ENCODE data around the gene ZNF184.

The ZNF184 gene

DNA sequence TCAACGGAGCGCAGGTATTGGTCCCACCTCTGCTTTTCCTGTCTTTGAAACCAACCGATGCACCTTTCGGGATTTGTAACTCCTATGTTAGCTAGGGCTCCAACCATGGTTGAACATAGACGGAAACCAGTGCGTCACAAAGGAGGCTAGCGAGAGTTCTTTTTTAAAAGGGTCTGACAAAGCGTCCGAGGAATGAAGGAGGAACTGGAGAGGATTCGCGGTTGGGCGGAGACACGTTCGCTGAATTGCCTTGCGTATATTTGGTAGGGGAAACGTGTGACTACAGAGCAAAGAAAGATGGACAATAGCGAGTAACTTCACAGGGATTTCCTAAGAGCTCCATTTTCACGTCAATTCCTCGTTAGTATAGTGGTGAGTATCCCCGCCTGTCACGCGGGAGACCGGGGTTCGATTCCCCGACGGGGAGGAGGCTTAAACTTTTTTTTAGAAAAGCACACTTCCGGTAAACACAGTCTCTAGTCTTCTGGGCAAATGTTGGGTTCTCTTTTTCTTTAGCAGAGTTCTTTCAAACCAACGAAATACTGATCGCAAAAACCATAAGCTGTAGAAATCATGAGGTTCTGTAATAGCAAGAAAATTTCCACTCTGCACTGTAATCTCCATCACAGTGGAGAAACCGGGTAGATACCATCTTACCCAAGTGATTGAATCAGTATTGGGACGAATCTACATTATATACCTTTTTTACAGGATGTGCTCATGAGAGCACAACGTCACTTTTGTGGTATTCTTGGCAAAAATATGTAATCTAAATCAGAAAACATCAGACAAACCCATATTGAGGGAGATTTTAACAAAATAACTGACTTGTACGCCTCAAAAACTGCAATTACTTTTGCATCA lies 6.6 kb upstream of the ZNF184 start:
- peak; percentile 85 for DNase-seq (ENCODE audit: low spot score)

DNA sequence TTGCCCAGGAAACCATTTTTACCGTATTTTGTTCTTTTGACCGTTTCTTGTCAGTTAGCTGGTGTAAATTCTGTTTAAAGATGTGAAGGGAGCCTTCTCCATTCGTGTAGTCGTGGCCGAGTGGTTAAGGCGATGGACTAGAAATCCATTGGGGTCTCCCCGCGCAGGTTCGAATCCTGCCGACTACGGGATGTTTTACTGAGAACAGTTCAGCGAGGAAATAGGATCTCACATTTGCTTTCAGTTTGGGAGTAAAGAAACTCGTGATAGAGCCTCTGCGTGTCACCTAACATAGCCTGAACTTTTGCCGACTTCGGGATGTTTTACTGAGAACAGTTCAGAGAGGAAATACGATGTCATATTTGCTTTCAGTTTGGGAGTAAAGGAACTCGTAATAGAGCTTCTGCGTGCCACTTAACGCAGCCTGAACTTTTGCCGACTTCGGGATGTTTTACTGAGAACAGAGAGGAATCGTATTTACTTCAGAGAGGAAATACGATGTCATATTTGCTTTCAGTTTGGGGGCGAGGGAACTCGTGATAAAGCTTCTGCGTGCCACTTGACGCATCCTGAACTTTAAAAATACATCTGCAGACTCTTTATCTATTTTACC lies 5.9 kb upstream of the ZNF184 start:
- DNase-seq (ENCODE audit: low spot score) = peak; percentile 75

DNA sequence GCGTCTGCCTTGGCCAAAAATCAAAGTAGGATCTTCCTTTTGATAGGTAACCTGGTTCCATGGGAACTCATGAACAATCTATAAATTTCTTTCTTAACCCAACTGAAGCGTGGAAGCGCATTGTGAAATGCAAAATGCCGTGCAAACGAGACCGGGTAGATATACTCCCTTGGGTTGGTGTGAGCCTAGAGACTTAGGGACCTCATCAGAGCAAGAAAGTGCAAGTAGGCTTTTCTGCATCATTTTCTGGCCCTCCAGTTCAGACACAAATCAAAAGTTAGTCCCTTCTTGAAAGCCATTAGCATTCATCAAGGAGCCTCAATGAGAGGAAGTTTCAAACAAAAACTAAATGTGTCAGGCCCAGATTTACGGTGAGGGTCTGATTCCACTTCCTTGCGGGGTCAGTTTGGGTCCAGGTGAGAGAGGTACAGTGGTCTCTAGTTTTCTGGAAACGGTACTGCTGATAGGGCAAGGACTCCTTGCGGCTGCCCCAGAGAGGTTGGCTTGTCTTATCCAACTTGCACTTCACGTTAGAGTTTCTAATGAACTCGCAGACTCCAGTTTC lies 5.3 kb upstream of the ZNF184 start:
- DNase-seq (ENCODE audit: low spot score) = peak; percentile 7

DNA sequence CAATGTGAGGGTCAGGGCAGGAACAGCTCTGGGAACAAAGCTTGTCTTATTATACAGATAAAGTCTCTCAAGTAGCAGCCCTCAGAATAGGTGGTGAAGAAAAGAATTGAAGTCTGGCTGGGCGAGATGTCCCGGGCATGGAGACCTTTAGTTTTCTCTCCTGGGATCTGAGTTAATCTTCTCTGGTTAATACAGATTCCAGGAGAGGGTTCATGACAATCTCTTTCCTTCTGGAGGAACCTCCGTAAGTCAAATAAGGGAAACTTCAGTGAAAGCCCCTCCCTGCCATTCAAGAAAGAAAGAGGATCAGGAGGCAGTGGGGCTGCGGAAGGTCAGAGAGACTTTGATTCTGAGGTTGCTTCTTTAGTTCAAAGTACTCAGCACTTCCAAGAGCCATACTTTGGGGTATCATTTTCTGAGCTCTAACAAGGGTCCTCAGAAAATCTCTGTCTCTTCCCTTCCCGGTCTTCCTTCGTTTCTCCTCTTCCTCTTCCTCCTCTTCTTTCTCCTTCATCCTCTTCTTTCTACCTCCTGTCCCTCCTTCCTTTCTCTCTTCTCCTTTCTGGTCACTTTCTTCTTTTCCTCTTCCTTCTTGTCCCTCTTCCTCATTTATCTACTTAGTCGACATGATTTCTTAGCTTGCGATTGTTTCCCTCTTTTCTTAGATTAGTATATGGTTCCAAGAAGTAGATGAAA lies 4.6 kb upstream of the ZNF184 start:
- no peak for DNase-seq (ENCODE audit: low spot score)

DNA sequence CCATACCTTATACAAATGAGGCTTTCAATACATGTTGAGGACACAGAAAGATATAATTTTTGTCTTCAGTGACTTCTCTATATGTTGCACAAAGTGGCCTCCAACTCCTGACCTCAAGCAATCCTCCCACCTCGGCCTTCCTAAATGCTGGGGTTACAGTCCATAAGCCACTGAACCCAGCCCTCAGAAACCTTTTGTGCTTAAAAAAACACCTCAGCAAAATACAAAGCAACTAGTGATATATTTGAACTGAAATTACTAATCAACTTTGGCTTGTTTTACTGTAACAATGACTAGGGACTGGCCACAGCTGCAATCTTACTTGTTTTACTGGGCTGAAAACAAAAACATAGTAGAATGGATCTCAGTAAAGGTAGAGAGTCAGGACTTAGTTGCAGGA lies 3.2 kb upstream of the ZNF184 start:
- DNase-seq (ENCODE audit: low spot score) = no peak

DNA sequence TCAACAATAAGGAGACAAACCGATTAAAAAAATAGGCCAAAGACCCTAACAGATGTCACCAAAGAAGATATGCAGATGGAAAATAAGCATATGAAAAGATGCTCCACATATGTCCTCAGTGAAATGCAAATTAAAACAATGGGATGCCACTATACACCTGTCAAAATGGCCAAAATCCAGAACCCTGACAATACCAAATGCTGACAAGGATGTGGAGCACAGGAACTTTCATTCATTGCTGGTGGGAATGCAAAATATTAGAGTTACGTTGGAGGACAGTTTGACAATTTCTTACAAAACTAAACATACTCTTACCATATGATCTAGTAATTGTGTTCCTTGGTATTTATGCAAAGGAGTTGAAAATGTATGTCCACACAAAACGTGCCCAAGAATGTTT lies 1.8 kb upstream of the ZNF184 start:
- DNase-seq (ENCODE audit: low spot score) = no peak

DNA sequence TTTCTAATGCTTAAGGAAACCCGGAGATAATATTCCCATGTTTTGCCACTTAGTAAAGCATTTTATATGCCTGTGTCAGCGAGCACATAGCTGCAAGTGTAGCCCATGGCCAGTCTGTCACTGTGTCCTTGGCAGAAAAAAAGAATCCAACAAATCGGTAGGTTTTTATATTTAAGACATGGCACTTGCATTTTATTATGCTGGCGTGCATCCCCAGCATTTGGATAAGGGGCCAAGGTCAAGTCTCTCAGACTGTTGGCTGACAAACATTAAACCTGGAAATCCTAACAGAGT lies 1.2 kb upstream of the ZNF184 start:
- DNase-seq (ENCODE audit: low spot score) = no peak

DNA sequence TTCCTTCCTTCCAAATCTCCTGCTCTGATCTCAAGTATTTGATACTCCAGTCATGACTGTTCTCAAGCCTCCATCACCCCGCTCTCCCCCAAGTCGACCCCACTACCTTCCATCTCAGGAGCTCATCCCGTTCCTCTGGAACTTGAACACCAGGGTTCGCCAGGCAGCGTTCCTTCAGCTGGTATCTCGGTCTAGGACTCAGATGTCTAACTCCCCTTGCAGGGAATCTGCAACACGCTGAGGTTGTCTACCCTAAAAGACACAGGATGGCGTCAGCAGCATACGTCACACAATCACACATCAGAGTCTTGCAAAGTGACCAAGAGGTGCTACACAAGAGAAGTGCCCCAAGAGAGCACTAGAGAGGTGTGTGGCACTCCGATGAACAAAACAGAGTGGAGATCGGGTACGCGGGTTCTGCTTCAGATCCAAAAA lies 706 bp downstream of the ZNF184 start:
- peak; percentile 48 for DNase-seq (ENCODE audit: low spot score)

DNA sequence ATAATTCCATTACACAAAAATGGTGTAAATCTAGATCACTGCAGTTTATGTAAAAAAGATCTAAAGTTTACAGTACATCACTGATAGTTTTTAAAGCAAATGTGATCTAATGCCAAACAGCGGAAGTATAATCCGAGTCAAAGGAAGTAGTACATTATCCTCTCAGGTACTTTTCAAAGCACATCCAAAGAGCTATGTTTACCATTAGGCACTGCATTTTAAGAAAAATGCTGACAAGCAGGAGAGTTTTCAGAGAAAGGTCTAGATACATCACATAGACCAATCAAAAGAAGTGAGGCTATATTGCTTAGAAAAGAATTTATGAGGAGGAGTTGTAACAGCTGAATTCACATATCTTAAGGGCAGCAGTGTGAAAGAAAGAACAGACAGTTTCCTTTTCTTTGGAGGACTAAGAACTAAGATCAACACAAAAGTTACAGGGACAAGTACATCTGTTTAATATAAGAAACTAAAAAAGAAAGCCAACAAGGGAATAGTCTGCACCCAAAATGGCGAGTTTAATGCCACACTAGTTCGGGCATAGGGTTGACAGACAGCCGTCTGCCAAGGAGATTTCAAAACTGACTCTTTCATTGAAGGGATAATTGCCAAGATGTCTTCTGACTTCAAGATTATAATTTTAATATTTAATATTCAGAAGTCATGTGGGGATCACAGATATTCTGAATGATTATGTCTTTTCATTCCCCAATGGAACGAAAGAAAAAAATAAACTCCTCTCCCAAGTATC lies 1.4 kb downstream of the ZNF184 start:
- DNase-seq (ENCODE audit: low spot score) = no peak

DNA sequence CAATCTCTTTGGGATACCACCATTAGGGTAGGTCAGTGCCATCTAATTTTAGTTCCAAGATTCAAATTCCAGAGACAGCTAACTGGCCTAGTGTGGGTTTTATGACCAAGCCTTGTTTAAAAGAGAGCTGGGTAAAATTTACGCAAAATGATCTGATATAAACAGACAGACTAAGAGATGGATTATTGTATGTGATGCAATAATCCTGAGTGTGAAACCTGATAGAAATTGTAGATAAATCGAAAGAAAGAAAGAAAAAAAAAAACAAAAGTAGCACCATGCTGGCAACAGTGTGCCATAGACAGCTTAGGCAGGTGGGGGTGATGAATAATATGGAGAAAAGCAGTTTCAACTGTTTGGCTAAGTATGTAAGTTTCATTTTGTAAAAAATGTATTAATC lies 2.9 kb downstream of the ZNF184 start:
- no peak for DNase-seq (ENCODE audit: low spot score)

DNA sequence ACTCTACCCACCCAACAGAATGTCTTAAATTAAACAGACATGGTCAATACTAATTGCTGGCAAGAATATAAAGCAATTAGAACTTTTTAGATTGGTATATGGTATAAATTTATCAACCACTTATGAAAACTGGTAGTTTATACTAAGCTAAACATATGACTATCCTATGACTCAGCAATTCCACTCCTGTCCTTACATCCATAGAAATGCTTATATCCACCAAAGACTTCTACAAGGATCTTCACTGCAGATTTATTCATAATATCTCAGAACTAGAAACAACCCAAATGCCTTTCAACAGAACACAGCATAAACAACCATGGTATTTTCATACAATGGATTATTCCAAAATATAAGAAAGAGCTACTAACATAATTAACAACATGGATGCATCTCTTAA lies 4.6 kb downstream of the ZNF184 start:
- no peak for DNase-seq (ENCODE audit: low spot score)

DNA sequence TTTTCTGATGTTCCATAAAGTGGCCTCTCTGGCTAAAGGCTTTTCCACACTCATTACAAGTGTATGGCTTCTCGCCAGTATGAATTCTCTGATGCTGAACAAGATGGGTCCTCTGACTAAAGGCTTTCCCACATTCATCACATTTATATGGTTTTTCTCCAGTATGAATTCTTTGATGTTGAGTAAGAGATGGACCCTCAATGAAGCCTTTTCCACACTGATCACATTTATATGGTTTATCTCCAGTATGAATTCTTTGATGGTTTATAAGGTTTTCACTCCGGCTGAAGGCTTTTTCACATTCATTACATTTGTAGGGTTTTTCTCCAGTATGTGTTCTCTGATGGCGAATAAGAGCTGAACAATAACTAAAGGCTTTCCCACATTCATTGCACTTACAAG lies 20.4 kb downstream of the ZNF184 start:
- no peak for DNase-seq (ENCODE audit: low spot score)

DNA sequence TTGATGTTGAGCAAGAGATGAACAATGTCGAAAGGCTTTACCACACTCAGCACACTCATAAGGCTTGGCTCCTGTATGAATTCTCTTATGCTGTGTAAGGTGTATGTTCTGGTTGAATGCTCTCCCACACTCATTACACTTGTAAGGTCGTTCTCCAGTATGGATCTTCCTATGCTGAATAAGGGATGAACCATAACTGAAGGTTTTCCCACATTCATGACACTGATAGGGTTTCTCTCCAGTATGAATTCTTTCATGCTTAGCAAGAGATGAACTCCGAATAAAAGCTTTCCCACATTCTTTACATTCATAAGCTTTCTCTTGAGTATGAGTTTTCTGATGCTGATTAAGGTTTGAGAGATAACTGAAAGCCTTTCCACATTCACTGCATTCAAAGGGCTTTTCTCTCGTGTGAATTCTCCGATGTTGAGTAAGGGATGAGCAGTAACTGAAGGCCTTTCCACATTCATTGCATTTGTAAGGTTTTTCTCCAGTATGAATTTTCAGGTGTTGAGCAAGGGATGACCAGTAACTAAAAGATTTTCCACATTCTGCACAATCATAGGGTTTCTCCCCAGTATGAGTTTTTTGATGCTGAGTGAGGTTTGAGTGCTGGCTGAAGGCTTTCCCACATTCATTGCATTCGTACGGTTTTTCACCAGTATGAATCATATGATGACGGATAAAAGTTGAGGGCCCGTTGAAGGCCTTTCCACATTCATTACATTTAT lies 21.1 kb downstream of the ZNF184 start:
- DNase-seq (ENCODE audit: low spot score) = no peak

DNA sequence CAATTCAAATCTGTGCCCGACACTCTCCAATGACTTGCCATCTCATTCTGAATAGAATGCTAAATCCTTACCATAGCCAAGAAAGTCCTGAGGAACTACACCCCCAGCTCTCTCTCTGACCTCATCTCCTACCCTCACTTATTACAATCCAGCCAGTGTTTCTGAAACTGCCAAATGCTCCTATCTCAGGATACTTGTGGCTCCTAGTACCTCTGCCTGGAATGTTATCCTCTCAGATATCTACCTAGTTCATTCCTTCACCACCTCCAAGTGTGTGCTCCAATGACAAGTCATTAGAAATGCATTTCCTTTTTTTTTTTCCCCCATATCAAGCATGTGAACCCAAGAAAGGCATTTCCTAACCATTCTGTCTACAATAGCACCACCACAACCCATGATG lies 24.4 kb downstream of the ZNF184 start:
- no peak for DNase-seq (ENCODE audit: low spot score)

DNA sequence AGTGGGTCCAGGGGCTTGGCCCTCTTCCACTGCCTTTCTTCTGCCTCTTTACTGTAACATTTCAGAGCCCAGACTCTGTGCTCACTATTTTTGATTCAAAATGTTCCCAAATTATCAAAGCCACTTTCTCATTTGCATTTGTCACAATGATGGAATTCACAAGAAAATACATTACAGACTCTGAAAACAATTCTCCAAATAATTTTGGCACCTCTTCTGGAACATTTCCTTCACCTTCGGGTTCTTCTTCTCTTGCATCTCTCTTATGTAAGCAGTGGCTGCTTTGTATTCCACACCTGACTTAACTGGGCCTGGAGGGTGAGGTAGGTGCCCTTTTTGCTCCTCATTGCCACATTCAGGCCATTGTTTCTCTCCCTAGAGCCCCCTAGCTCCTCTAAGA lies 30.0 kb downstream of the ZNF184 start:
- no peak for DNase-seq (ENCODE audit: low spot score)

DNA sequence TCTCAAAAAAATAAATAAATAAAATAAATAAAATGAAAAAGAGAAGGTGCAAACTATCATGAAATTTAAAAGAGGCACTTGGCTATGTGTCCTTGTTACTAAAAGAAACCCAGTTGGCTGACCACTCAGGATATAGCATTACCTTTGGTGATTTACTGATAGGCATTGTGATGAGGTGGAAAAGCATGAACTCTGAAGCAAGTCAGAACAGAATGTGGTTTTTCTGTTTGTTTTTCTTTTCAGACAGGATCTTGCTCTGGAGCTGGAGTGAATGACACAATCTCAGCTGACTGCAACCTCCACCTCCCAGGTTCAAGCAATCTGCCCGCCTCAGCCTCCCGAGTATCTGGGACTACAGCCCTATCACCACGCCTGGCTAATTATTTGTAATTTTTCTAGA lies 31.9 kb downstream of the ZNF184 start:
- no peak for DNase-seq (ENCODE audit: low spot score)

DNA sequence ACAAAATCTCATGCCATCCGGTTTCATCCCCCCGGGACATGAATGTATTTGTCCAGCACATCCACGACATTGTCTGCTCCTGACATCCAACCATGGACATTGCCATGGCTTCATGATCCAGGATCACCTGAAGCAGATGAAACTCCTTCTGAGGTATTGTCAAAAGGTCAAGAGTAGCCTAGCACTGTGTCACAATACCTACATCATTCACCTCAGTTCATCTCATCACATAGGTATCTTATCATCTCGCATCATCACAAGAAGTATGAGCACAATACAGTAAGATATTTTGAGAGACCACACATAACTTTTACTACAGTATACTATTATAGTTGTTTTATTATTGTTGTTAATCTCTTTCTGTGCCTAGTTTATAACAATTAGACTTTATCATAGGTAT lies 33.5 kb downstream of the ZNF184 start:
- DNase-seq (ENCODE audit: low spot score) = no peak

DNA sequence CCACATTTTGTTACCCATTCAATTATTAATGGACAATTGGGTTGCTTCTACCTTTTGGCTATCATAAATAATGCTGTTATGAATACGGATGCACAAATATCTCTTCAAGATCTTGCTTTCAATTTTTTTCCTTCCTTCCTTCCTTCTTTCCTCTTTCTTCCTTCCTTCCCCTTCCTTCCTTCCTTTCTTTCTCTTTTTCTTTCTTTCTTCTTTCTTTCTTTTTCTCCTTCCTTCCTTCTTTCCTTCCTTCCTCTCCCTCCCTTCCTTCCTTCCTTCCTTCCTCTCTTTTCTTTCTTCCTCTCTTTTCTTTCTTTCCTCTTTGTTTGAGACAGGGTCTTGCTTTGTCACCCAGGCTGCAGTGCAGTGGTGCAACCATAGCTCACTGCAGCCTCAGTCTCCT lies 39.2 kb downstream of the ZNF184 start:
- DNase-seq (ENCODE audit: low spot score) = no peak

DNA sequence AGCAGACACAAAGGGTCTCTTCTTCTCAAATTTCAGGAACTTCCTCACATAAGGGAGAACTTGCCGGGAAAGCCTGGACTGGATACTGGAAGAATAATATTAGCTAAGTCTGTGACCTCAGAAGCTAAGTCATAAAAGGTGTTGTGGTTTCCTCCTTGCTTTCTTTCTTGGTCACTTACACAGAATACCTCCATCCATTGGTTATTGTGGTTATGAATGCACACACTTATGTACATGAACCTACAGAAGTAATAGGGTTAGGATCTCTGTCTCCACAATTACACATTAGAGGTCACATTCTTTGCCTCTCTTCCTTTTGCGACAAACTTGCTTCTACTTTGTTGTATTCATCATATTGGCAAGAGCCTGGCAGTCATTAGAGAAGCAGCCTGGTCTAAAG lies 43.9 kb downstream of the ZNF184 start:
- DNase-seq (ENCODE audit: low spot score) = no peak

DNA sequence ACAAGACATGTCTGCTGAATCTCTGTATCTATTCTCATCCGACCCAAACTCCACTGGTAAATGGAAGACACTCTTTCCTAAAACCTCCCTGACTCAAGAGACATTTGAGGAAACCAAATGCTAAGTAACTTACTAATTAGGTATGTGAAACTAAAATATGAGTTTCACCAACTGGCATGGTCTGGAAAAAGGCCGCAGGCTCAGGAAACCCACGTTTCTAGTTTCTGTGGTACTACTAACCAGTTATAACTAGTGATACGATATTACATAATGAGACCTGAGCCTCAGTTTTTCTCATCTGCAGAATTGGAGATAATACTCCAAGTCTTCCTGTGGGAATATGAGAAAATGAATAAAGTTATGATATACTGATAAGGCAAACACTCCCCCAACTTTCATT lies 44.4 kb downstream of the ZNF184 start:
- DNase-seq (ENCODE audit: low spot score) = no peak

DNA sequence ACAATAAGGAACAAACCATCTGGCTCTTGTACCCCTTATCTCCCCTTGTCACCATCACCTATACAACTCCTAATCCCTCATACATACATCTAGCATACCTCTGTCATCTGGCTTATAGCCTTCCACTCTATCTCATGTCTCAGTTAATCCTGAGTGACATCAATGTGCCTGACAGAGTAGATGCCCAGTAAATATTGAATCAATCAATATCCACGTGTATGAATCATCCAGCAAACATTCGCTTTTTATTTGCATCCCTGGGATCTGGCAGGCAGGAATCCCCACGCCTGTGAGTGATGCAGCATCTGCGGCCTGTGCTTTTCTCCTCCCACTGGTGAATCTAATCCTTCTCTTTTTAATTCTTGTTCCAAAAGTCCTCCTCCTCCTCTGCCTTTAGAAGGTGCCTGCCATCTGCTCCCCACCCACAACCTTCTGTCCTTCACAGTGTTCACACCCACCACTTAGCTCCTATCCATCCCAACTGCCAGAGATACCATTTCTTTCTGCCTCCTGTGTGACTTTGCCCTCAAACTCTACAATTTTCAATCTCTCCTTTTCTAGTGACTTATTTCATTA lies 46.8 kb downstream of the ZNF184 start:
- DNase-seq (ENCODE audit: low spot score) = no peak

Data from AG08395 (cell line).